Cardiac fibroblast (primary cell): ENCODE results near the gene MEPCE.
"Not testable (repeated sequence)": the region's sequence is repeated elsewhere in the genome, so short reads cannot be mapped to it uniquely, and the experiment has no call there.

Source experiments
- DNase-seq, 2 donors: peaks; one replicate each; pipeline versions ENCODE4 v3.0.0 to v3.0.0-alpha.2; 2010; ENCODE audit warnings: low read depth in 2 of 2
- H3K4me3 ChIP-seq, 2 donors: replicated peaks in 1 of 2; 1 replicate in 1 of 2; 2 replicates in 1 of 2; pipeline ENCODE4 v1.5.1; 2011; ENCODE audit warnings: low read depth in 2 of 2, low read length in 2 of 2, mild to moderate bottlenecking in 2 of 2, moderate library complexity in 1 of 2
- TF ChIP-seq, protein P1 (sequence below): IDR thresholded peaks from one replicate; pipeline ENCODE4 v1.5.1; 2011; ENCODE audit warnings: low read depth, mild to moderate bottlenecking, low read length, inconsistent platforms

Gene MEPCE

DNA sequence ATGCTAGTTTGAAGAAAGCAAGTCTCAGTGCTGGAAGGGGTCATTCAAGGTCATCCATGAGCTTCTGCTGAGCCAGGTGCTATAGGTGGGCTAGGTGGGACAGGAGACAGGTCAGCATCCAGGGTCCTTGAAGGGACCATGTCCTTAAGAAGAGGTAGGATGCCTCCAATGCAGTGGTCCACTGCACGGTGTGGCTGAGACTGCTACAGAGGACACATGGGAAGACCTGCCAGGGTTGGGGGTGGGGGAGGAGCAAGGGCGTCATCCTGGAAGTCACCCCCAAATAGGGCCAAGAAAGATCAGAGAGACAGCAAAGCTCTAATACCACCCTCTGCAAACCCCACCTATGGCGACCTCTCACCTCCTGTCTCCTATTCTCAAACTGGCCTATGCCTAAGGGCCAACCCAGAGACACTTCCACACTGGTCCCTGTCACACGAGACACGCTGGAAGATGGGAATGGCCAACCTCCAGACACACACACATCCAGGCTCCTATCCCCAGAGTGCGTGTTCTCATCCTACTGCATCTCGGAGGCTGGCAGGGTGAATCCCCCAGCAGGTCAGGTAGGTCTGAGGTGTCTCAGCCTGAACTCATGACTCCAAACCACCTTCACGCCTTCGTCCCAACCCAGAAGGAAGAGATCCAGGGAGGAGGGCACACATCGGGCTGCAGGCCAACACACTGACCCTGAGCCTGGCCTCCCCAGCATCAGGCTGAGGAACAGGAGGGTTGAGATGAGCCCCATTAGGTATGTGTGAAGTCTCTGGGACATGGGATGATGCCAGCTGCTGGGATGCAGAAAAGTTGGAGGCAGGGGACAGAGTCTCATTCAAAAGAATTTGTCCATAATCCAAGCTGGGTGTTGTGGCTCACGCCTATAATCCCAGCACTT, 12.3 kb downstream of the MEPCE start:
- TF ChIP-seq, protein P1, sequence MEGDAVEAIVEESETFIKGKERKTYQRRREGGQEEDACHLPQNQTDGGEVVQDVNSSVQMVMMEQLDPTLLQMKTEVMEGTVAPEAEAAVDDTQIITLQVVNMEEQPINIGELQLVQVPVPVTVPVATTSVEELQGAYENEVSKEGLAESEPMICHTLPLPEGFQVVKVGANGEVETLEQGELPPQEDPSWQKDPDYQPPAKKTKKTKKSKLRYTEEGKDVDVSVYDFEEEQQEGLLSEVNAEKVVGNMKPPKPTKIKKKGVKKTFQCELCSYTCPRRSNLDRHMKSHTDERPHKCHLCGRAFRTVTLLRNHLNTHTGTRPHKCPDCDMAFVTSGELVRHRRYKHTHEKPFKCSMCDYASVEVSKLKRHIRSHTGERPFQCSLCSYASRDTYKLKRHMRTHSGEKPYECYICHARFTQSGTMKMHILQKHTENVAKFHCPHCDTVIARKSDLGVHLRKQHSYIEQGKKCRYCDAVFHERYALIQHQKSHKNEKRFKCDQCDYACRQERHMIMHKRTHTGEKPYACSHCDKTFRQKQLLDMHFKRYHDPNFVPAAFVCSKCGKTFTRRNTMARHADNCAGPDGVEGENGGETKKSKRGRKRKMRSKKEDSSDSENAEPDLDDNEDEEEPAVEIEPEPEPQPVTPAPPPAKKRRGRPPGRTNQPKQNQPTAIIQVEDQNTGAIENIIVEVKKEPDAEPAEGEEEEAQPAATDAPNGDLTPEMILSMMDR, result no peak
- no peak overlapping the region for H3K4me3 ChIP-seq
- DNase-seq, result no peak

DNA sequence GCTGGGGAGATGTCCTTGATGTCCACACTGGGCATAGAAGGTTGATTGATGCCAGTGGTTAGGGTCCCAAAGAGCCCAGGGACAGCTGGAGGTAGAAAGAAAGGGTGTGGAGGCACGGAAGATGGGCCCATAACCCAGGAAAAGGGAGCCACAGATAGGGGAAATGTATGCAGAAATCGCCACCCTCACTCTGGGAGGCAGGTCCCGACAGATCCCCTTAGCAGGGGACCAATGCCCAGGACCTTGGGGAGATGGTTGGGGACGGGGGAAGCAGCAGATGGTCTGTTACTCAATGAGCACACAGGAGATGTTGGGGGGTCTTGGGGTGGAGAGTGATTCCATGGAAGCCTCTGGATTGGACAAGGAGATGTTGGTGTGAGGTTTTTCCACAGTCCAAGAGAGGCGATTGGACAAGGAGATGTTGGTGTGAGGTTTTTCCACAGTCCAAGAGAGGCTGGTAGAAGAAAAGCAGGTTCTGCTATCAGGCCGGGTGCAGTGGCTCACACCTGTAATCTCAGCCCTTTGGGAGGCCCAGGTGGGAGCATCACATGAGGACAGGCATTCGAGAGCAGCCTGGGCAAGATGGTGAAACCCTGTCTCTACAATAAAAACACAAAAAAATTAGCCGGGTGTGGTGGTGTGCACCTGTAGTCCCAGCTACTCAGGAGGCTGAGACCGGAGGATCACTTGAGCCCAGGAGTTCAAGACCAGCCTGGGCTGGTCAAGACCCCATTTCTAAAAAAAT, 13.6 kb downstream of the MEPCE start:
- DNase-seq, result no peak
- TF ChIP-seq, protein P1, result no peak
- H3K4me3 ChIP-seq, result no peak overlapping the region

DNA sequence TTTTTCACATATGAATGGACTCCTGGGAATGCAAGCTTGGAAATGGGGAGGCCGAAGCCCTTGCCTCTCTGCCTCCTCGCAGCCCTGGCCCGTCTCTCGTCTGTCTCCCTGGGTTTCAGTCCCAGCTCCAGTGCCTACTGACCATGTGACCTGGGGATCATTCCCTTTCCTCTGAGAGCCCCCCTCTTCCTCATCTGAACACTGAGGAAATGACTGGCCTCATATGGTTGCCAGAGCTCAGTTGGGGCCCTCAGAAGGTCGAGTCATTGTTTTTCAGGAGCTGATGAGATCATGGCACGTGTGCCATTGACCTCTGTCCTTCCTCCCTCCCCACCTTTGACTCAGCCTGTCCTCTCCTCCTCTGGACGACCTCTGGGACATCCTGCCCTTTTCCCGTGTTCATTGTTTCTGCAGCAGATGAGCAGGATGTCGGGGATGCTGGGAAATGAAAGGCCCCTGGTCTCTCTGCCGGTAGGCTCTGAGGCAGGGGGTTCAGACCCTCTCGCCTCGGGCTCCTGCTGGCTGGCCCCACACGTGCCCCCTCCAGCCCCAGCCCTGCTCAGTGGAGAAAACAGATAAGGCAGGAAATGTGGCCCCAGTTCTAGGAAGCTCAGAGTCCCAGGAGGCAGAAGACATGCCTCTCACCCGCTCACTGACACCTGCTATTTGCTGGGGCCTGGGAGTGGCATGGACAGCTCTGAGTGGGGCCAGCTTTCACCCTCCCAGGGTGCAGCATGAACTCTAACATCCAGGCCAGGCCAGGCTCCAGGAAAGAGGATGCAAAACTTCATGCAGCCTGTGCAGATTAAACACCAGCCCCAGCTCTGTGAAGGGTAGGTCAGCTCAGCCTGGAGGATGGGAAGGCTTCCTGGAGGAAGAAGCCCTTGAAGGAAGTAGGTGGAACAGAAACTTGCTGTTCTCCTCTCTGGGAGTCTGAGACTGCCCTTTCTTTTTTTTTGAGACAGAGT, 15.0 kb downstream of the MEPCE start:
- peak; percentile 90 to 92 for DNase-seq
- TF ChIP-seq, protein P1, result no peak
- no peak overlapping the region for H3K4me3 ChIP-seq

DNA sequence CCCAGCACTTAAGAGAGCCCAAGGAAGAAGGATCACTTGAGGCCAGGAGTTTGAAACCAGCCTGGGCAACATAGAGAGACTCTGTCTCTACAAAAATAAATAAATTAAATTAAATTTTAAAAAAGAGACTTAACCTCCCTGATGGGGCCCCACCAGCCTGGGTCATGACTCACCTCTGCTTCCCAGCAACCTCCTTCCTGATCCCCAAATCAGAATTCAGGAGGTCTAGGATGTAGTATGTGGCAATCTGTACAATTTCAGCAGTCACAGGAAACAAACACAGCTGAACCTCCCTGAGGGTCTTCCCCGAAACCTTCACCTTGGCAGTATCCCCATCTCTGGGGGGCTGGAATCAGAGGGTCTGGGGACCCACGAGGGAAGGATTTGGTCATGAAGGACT, 16.4 kb downstream of the MEPCE start:
- H3K4me3 ChIP-seq, result no peak overlapping the region
- TF ChIP-seq, protein P1, result no peak

DNA sequence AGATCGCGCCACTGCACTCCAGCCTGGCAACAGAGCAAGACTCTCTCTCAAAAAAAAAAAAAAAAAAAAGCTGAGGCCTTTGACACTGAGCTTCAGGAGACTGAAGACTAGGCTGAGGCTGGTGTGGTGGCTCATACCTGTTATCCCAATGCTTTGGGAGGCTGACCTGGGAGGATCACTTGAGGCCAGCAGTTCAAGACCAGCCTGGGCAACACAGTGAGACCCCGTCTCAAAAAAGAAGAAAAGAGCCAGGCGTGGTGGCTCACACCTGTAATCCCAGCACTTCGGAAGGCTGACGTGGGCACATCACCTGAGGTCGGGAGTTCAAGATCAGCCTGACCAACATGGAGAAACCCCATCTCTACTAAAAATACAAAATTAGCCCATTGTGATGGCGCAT, 17.7 kb downstream of the MEPCE start:
- H3K4me3 ChIP-seq, DNase-seq: not testable (repeated sequence)

More for the DNA sequence above, 16.4 kb downstream of the MEPCE start:
- peak; percentile 70 for DNase-seq

DNA sequence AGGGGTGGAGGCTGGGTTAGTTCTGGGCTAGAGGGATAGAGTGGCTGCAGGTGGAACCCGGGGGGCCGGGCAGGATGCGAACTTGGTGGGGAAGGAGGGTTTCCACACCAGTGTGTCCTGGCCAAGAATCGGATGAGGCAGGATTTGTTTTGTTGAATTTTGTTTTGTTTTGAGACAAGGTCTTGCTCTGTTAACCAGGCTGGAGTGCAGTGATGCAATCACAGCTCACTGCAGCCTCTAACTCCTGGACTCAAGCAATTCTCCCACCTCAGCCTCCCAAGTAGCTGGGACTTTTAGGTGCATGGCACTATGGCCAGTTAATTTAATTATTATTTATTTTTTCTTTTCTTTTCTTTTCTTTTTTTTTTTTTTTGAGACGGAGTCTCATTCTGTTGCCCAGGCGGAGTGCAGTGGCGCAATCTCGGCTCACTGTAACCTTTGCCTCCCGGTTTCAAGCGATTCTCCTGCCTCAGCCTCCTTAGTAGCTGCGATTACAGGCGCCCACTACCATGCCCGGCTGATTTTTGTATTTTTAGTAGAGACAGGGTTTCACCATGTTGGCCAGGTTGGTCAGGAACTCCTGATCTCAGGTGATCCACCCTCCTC, 19.7 kb downstream of the MEPCE start:
- TF ChIP-seq, protein P1, result no peak
- DNase-seq, result no peak
- no peak overlapping the region for H3K4me3 ChIP-seq
